Testis (tissue), 2 donors: ENCODE results near the gene ICA1L.

ENCODE experiments used
- CTCF ChIP-seq, 3 experiments: fragments of 450-650 bp in 2 of 3; fragments of 200-600 bp in 1 of 3; sonication (generic) in 1 of 3; IDR thresholded peaks; one replicate each; pipeline ENCODE4 v1.5.1; 2016 to 2019; ENCODE audit warnings: antibody characterized with exemption in 3 of 3, mild to moderate bottlenecking in 2 of 3, moderate library complexity in 1 of 3
- POLR2A ChIP-seq: fragments of 450-650 bp; IDR thresholded peaks from one replicate; pipeline ENCODE4 v1.6.1; 2017; ENCODE audit warnings: antibody characterized with exemption, mild to moderate bottlenecking, moderate library complexity

GRCh38 chr2:202911203-202911511 is 39.6 kb upstream of the ICA1L start:
- no peak for TF ChIP-seq CTCF (IDR thresholded peaks at IDR 0.05)
- TF ChIP-seq POLR2A, result no peak
